Activated naive CD8-positive, alpha-beta T cell treated with anti-CD3 and anti-CD28 coated beads for 36 hours (primary cell): Measurements from ENCODE around the gene YEATS4. TPM values are rescaled to one million over a fixed set of nuclear protein-coding genes. Genes with fewer than 3 reads are reported as not detected.

Source experiments
- DNase-seq: peaks from one replicate; pipeline ENCODE4 v3.0.0; 2021
- H3K27ac Mint-ChIP-seq: one replicate; pipeline ENCODE4 v1.8.0; 2022; ENCODE audit warnings: mild to moderate bottlenecking, moderate library complexity, mixed read lengths
- H3K27me3 Mint-ChIP-seq: one replicate; pipeline ENCODE4 v1.8.0; 2022; ENCODE audit warnings: mild to moderate bottlenecking, mixed read lengths
- H3K36me3 Mint-ChIP-seq: one replicate; pipeline ENCODE4 v1.8.0; 2021; ENCODE audit warnings: mild to moderate bottlenecking, mixed read lengths
- H3K4me1 Mint-ChIP-seq: one replicate; pipeline ENCODE4 v1.8.0; 2021; ENCODE audit warnings: mixed read lengths
- H3K4me3 Mint-ChIP-seq: one replicate; pipeline ENCODE4 v1.8.0; 2022; ENCODE audit warnings: mild to moderate bottlenecking, moderate library complexity, mixed read lengths
- H3K9me3 Mint-ChIP-seq: one replicate; pipeline ENCODE4 v1.8.0; 2022; ENCODE audit warnings: mixed read lengths
- total RNA-seq, 2 experiments: library from RNA; stranded (reverse); gene quantifications; one replicate each; pipeline ENCODE4 v1.2.3, GENCODE V29; 2021

YEATS4 gene
- total RNA-seq, 2 experiments from 2014 or later, result 58.1 to 59.7 TPM

DNA sequence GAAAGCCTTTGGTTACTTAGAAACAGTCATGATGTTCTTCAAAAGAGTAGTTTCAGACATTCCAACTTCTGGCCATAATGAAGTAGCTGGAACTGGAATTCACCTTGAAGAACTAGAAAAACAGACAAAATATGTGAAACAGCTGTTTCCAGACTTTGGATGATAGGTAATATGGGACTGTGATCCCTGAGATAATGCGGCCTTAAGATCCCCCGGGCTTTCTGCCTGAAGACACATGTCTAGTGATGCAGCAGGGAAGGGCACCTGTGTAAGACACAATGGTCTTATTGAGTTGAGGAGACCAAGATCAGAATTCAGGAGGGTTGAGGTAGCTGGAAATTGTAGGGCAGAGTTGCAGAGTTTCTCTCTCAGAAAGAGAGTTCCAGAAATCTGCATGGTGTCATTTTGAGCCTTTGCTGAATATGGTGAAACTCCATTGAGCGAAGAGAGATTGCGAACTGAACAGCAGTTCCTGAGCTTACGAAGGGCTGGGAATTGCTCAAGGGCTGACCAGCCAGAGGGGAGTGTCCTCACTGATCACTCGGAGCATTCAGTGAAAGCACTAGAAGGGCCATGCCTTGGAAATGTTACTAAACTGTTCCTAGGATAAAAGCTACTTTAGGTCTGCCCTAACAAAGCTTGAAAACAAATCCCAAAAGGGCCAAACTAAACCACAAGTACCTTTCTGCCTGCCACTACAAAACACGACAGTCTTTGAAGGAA is 69.0 kb downstream of the YEATS4 start:
- no peaks in the 10 kb centered on the region for H3K4me1 Mint-ChIP-seq
- peaks cover 2% of the 10 kb centered on the region for H3K36me3 Mint-ChIP-seq
- H3K27me3 Mint-ChIP-seq, result no peaks in the 10 kb centered on the region
- H3K4me3 Mint-ChIP-seq, result no peak overlapping the region
- no peak overlapping the region for H3K27ac Mint-ChIP-seq
- no peak for DNase-seq
- no peaks in the 10 kb centered on the region for H3K9me3 Mint-ChIP-seq

DNA sequence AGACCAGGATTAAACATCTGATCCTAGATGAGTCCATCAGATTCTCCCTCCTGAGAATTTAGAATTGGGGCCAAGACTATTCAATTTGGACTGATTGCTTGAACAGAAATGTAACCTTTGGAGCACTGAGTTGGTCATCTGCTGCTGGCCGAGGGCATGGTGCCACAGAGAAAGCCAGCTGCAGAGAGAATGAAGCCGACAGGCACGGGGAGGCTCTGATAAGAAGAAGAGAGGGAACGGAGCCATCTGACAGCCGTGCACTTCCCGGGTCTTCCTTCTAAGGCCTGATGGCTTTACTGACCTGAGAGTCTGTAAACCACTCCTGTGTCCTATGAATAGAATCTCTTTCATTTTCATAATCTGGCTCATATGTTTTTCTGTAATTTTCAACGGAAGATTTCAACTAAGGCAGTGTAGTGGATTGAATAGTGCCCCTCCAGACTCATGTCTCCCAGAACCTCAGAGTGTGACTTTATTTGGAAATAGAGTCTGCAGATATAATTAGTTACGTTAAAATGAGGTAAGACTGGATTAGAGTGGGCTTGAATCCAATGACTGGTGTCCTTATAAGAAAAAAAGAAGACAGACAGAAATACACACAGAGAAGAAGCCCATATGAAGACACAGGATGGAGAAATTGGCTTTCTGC is 71.5 kb downstream of the YEATS4 start:
- Mint-ChIP-seq H3K27ac (no peak overlapping the region), H3K27me3 (no peaks in the 10 kb centered on the region), H3K4me1 (no peaks in the 10 kb centered on the region), H3K9me3 (no peaks in the 10 kb centered on the region), H3K4me3 (no peak overlapping the region), H3K36me3 (no peaks in the 10 kb centered on the region)
- DNase-seq, result no peak

DNA sequence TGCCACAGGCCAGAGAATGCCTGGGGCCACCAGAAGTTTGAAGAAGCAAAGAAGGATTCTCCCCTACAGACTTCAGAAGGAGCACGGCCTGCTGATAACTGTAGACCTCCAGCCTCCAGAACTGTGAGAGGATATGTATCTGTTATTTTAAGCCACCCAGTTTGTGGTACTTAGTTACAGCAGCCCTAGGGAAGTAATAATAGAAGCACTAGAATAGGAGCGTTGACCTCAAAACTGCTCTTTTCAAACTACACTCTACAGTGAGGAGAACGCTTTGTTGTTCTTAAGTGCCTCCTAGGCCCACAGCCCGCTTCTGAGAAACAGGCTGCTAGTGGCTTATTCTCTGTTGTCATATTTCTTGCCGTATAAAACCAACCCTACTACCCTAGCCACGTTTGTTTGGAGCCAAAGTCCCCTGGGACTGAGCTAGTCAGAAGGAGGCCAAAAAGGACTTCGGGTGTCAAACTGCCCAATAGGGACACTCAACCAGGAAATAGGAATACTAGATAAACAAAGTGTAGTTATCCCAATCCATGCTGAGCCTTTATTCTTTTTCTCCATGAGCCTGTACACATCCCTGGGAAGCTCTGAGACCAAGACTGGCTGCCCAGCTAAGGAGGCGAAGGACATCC is 72.2 kb downstream of the YEATS4 start:
- Mint-ChIP-seq H3K27me3 (no peaks in the 10 kb centered on the region), H3K36me3 (no peaks in the 10 kb centered on the region), H3K4me1 (no peaks in the 10 kb centered on the region), H3K4me3 (no peak overlapping the region), H3K27ac (no peak overlapping the region), H3K9me3 (no peaks in the 10 kb centered on the region)
- no peak for DNase-seq

DNA sequence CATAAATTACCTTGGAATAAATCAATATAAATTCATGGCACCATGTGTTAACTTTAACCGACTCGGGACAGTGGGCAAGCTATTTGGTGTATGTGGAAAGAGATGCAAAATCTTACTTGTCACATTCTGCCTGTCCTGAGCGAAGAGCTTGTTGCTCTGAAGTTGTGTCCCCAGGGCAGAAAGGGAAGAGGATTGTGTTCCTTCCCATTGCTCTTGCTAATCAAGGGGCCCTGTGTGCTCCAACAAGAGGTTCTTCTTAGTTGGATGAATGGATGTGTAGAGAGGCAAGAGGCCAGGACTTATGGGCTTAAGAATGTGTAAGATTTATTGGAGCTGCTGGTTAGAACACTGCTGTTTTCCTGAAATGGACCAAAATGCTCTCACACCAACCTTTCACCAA is 74.1 kb downstream of the YEATS4 start:
- no peaks in the 10 kb centered on the region for H3K4me1 Mint-ChIP-seq
- no peaks in the 10 kb centered on the region for H3K9me3 Mint-ChIP-seq
- no peak for DNase-seq
- H3K4me3 Mint-ChIP-seq, result no peak overlapping the region
- no peaks in the 10 kb centered on the region for H3K36me3 Mint-ChIP-seq
- no peaks in the 10 kb centered on the region for H3K27me3 Mint-ChIP-seq
- H3K27ac Mint-ChIP-seq, result no peak overlapping the region

DNA sequence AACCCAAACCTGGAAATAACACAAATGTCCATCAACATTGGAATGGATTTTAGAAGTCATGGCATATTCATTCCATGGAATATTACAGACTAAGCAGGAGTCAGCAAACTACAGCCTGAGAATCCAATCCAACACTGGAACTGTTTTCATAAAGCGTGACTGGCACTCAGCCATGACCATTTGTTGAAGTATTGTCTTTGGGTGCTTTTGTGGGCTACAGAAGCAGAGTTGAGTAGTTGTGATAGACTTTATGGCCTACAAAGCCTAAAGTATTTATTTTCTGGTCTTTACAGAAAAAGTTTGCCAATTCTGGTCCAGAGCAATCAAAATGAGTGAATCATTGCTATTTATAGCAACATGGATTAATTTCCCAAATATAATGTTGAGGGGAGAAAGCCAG is 76.1 kb downstream of the YEATS4 start:
- Mint-ChIP-seq H3K9me3 (no peaks in the 10 kb centered on the region), H3K36me3 (no peaks in the 10 kb centered on the region), H3K4me1 (no peaks in the 10 kb centered on the region), H3K27ac (no peak overlapping the region), H3K27me3 (no peaks in the 10 kb centered on the region), H3K4me3 (no peak overlapping the region)
- DNase-seq, result no peak

DNA sequence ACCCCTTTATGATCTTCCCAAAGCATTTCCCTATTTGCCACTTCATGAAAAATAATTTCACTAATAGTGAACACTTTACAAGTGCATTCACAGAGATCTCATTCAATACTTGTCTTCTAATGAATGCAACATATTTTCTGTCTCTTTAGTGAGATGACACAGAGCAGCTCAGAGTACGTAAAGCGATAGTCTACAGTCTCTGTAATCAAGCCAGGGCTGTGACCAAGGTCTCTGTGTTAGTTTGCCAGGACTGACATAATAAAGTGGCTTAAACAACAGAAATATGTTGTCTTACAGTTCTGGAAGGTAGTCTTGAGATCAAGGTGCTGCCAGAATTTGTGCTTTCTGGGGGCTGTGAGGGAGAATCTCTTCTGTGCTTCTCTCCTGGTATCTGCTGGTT is 77.5 kb downstream of the YEATS4 start:
- Mint-ChIP-seq H3K27me3 (no peaks in the 10 kb centered on the region), H3K4me3 (no peak overlapping the region), H3K9me3 (no peaks in the 10 kb centered on the region)

DNA sequence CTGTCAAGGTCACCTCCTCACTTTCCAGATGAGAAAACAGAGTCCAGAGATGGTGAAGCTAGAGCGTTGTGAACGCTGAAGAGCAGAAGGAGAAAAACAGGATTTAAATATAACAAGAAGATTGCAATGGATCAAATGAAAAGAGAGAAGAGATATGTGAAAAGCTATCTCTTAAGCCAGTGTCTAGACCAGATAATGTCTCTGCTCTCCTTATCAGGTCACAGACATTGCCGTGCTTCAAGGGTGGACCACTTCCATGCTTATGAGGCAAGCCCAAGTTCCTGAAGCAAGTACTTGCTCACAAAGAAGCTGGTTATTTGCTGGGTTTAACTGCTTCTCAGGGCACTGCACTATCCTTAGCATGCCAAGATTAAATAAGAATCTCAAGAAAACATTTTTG is 79.0 kb downstream of the YEATS4 start:
- Mint-ChIP-seq H3K9me3 (no peaks in the 10 kb centered on the region), H3K27me3 (no peaks in the 10 kb centered on the region), H3K36me3 (no peaks in the 10 kb centered on the region), H3K4me1 (no peaks in the 10 kb centered on the region), H3K27ac (no peak overlapping the region), H3K4me3 (no peak overlapping the region)
- DNase-seq, result no peak

More for the DNA sequence above, 77.5 kb downstream of the YEATS4 start:
- H3K27ac Mint-ChIP-seq, result no peak overlapping the region
- no peaks in the 10 kb centered on the region for H3K4me1 Mint-ChIP-seq
- no peaks in the 10 kb centered on the region for H3K36me3 Mint-ChIP-seq
- no peak for DNase-seq

DNA sequence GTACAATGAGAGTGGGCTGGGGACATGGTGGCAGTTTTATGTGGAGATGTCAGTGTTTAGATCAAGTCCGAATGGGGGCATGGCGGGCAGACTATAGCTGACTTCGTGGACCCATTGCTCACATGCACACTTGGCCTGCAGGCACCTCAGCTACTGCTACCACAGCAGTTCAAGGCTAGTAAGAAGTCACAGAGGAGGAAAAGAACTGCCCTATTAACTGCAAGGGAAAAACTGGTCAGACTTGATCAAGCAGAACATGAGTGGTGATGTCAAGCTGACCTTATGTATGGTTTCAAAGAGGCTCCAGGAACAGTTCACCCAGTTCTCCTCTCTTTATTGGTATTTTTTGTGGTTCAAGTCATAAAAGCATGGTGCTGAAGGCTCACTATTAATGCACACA is 80.5 kb downstream of the YEATS4 start:
- Mint-ChIP-seq H3K4me3 (no peak overlapping the region), H3K4me1 (no peaks in the 10 kb centered on the region), H3K9me3 (no peaks in the 10 kb centered on the region), H3K27ac (no peak overlapping the region), H3K36me3 (no peaks in the 10 kb centered on the region), H3K27me3 (no peaks in the 10 kb centered on the region)
- no peak for DNase-seq

Other genes starting within 250 kb of the YEATS4 start
- 100 to 1,000 TPM; 124 to 133 TPM for gene CPSF6, start 120.2 kb upstream of the YEATS4 start, total RNA-seq
- not detected for gene LYZ, start 11.4 kb upstream of the YEATS4 start, total RNA-seq
- gene FRS2, start 110.6 kb downstream of the YEATS4 start, total RNA-seq, result 10 to 100 TPM in 1 of 2 experiments, 1 to 10 TPM in 1; 10.0 to 10.9 TPM
- 100 to 1,000 TPM; 484 to 501 TPM for gene CCT2, start 225.7 kb downstream of the YEATS4 start, total RNA-seq